Pancreas (tissue), 10 donors: ENCODE measurements around the gene BAIAP3. TPM values are rescaled to one million over a fixed set of nuclear protein-coding genes. Genes with fewer than 3 reads are reported as not detected.
A peak's percentile ranks its signal among the peaks of the same experiment; 100 is the strongest.

Experiments
- ATAC-seq, 4 donors: fragments of 200-7000 bp; cut with Tn5 transposase; one replicate each; pipeline versions ENCODE4 v1.8.0 to v1.9.1; 2020; ENCODE audit warnings: mild to moderate bottlenecking in 4 of 4, moderate library complexity in 4 of 4
- DNase-seq, 6 donors: peaks; one replicate each; pipeline ENCODE4 v3.0.0-alpha.2; 2020
- FAIRE-seq: peaks from 2 replicates; lab custom pipeline; 2012; peaks lifted over from hg19 to GRCh38; lab: Jason Lieb, UNC
- H3K27ac ChIP-seq, 4 donors: fragments of 200-600 bp; sonication (generic); 1 replicate in 3 of 4; 2 replicates in 1 of 4; pipeline versions ENCODE4 v1.5.0 to v1.8.0; 2020
- H3K27me3 ChIP-seq, 4 donors: fragments of 200-600 bp; one replicate each; pipeline ENCODE4 v1.8.0; 2021
- H3K36me3 ChIP-seq, 3 donors: fragments of 200-600 bp; sonication (generic) in 1 of 3; one replicate each; pipeline versions ENCODE4 v1.5.0 to v1.8.0; 2020 to 2021
- H3K4me1 ChIP-seq, 3 donors: fragments of 200-600 bp; one replicate each; pipeline ENCODE4 v1.8.0; 2021
- H3K4me3 ChIP-seq, 4 donors: fragments of 200-600 bp; sonication (generic) in 2 of 4; one replicate each; pipeline versions ENCODE4 v1.5.0 to v1.8.0; 2020 to 2021
- H3K9me3 ChIP-seq, 4 donors: fragments of 200-600 bp; one replicate each; pipeline ENCODE4 v1.8.0; 2021
- CTCF ChIP-seq, 4 donors: fragments of 200-600 bp; sonication (generic) in 3 of 4; IDR thresholded peaks; one replicate each; pipeline versions ENCODE4 v1.5.0 to v1.8.0; 2021; ENCODE audit warnings: antibody characterized with exemption in 4 of 4
- WGBS, 2 donors: extraction: QIAGEN DNeasy Blood & Tissue Kit; methylation state at CpG; one replicate each; pipeline ENCODE4 v1.1.7; 2013; 5-methylcytosine and 5-hydroxymethylcytosine counted together
- intact Hi-C, 3 donors: fragments of 100-400 bp; cut with DNase I; formaldehyde crosslinking; loops; one replicate each; pipeline versions ENCODE4 v1.11.1 to v1.14.2; 2022
- polyA plus RNA-seq, 2 donors: library from polyadenylated mRNA; stranded (reverse); fragments of 200-250 nt; gene quantifications; one replicate each; pipeline ENCODE4 v1.2.3, GENCODE V29; 2013
- total RNA-seq, 6 donors: library from RNA; stranded (reverse); fragmentation: NEBNext Ultra II Directional in 4 of 6; extraction: Animal tissue kit (Norgen Biotek cat#: 25700) in 4 of 6; gene quantifications; one replicate each; pipeline versions ENCODE4 v1.2.1 to v1.2.4, GENCODE V29; 2021 to 2023
- donor health status: healthy with polysubstance abuse.
- donor health status: DM: no; HTN: no; CAD: no; lungs with moderate emphysema.
- donor health status: DM: no; HTN: no; CAD: no.
- donor health status: control.
- donor health status: control.
- donor health status: Bipolar disorder and iron deficiency.
- donor health status: DM: yes; HTN: yes; CAD: no.
- donor health status: DM: no; HTN: no; CAD: no.
- donor health status: DM: no; HTN: no; CAD: no.
- donor health status: DM: yes; HTN: yes; CAD: no.

The BAIAP3 gene
- total and polyA plus RNA-seq, 8 donors, result 2.1 to 110 (median 12.6) TPM

GRCh38 chr16:1336619-1337018 lies 3.2 kb downstream of the BAIAP3 start:
- DNase-seq (no peak), FAIRE-seq (no peak), ATAC-seq (no peak)
- 44 to 53% methylated on average over 15 of the region's 15 CpGs for WGBS, 2 donors
- TF ChIP-seq CTCF (IDR thresholded peaks at IDR 0.05), result no peak
- no peak overlapping the region for H3K27ac ChIP-seq
- intact Hi-C loops, result no loop called here
- no peaks in the 10 kb centered on the region for H3K9me3 ChIP-seq
- peaks cover 0 to 11% (median 2%) of the 10 kb centered on the region in 4 donors for H3K27me3 ChIP-seq
- H3K36me3 ChIP-seq, result no peaks in the 10 kb centered on the region
- no peak overlapping the region for H3K4me3 ChIP-seq
- peaks cover 6 to 20% (median 6%) of the 10 kb centered on the region in 3 donors for H3K4me1 ChIP-seq

- DNase-seq (no peak), ATAC-seq (peak in 1 of 4 donors; percentile 5), FAIRE-seq (no peak)
- no peak overlapping the region for H3K4me3 ChIP-seq
- H3K9me3 ChIP-seq, result no peaks in the 10 kb centered on the region
- intact Hi-C loops, result no loop called here
- no peaks in the 10 kb centered on the region for H3K36me3 ChIP-seq
- H3K4me1 ChIP-seq, result peaks cover 6 to 14% (median 9%) of the 10 kb centered on the region in 3 donors
- WGBS, 2 donors, result 63% methylated on average over 9 of the region's 9 CpGs
- no peak for TF ChIP-seq CTCF (IDR thresholded peaks at IDR 0.05)
- no peak overlapping the region for H3K27ac ChIP-seq
- H3K27me3 ChIP-seq, result peaks cover 0 to 11% (median 2%) of the 10 kb centered on the region in 4 donors
Measured at GRCh38 chr16:1337486-1337885, 4.0 kb downstream of the BAIAP3 start.

- Histone ChIP-seq H3K9me3 (no peaks in the 10 kb centered on the region), H3K4me1 (peaks cover 6 to 11% (median 9%) of the 10 kb centered on the region in 3 donors), H3K27ac (no peak overlapping the region), H3K36me3 (no peaks in the 10 kb centered on the region), H3K27me3 (peaks cover 0 to 5% (median 2%) of the 10 kb centered on the region in 4 donors), H3K4me3 (no peak overlapping the region)
- no peak for FAIRE-seq
- peak in 1 of 4 donors; percentile 6 for ATAC-seq
- peak; percentile 33 to 57 (median 48) for TF ChIP-seq CTCF (IDR thresholded peaks at IDR 0.05)
- intact Hi-C loops, result no loop called here
- DNase-seq, result peak; percentile 53 to 91 (median 74)
- 24 to 32% methylated on average over 21 to 30 of the region's 30 CpGs for WGBS, 2 donors
Measured at GRCh38 chr16:1338119-1338730, 4.8 kb downstream of the BAIAP3 start.

- WGBS, 2 donors, result 56 to 66% methylated on average over 28 to 31 of the region's 31 CpGs
- Histone ChIP-seq H3K4me3 (no peak overlapping the region), H3K4me1 (peaks cover 6 to 8% (median 8%) of the 10 kb centered on the region in 3 donors), H3K36me3 (no peaks in the 10 kb centered on the region), H3K9me3 (no peaks in the 10 kb centered on the region), H3K27ac (no peak overlapping the region), H3K27me3 (peaks cover 0 to under 1% (median under 1%) of the 10 kb centered on the region in 4 donors)
- intact Hi-C loops, result no loop called here
- peak in 2 of 6 donors; percentile 14 to 36 for DNase-seq
- TF ChIP-seq CTCF (IDR thresholded peaks at IDR 0.05), result no peak
- FAIRE-seq, result no peak
- no peak for ATAC-seq
Measured at GRCh38 chr16:1338855-1339675, 5.6 kb downstream of the BAIAP3 start.
